Mesothelial cell of epicardium (in vitro differentiated cells): ENCODE results near the gene DUSP22. TPM values are rescaled to one million over a fixed set of nuclear protein-coding genes. Genes with fewer than 3 reads are reported as not detected.

Source experiments
- DNase-seq, 2 experiments: peaks; one replicate each; pipeline ENCODE4 v3.0.0; 2021; ENCODE audit warnings: low spot score in 2 of 2; ENCODE audit not compliant: unreplicated experiment in 2 of 2
- H3K27ac Mint-ChIP-seq: 2 replicates; pipeline ENCODE4 v1.8.0; 2021; ENCODE audit warnings: mixed read lengths
- H3K27me3 Mint-ChIP-seq: 2 replicates; pipeline ENCODE4 v1.8.0; 2021; ENCODE audit warnings: low read depth, mixed read lengths
- H3K36me3 Mint-ChIP-seq: 2 replicates; pipeline ENCODE4 v1.8.0; 2021; ENCODE audit warnings: mixed read lengths
- H3K4me1 Mint-ChIP-seq: 2 replicates; pipeline ENCODE4 v1.8.0; 2021; ENCODE audit warnings: mixed read lengths
- H3K4me3 Mint-ChIP-seq: 2 replicates; pipeline ENCODE4 v1.8.0; 2021; ENCODE audit warnings: mild to moderate bottlenecking, moderate library complexity, mixed read lengths
- H3K9me3 Mint-ChIP-seq: 2 replicates; pipeline ENCODE4 v1.8.0; 2021; ENCODE audit warnings: mixed read lengths
- total RNA-seq: library from RNA; stranded (reverse); gene quantifications from 3 replicates; pipeline ENCODE4 v1.2.1, GENCODE V29; 2021
- TF ChIP-seq, protein P1 (sequence below): fragments of 200-600 bp; sonication (generic); IDR thresholded peaks from one replicate; pipeline ENCODE4 v1.5.0; 2021; ENCODE audit warnings: antibody characterized with exemption; ENCODE audit not compliant: unreplicated experiment

Gene DUSP22
- total RNA-seq, 1 donor from 2014 or later, result 32.0 TPM

DNA sequence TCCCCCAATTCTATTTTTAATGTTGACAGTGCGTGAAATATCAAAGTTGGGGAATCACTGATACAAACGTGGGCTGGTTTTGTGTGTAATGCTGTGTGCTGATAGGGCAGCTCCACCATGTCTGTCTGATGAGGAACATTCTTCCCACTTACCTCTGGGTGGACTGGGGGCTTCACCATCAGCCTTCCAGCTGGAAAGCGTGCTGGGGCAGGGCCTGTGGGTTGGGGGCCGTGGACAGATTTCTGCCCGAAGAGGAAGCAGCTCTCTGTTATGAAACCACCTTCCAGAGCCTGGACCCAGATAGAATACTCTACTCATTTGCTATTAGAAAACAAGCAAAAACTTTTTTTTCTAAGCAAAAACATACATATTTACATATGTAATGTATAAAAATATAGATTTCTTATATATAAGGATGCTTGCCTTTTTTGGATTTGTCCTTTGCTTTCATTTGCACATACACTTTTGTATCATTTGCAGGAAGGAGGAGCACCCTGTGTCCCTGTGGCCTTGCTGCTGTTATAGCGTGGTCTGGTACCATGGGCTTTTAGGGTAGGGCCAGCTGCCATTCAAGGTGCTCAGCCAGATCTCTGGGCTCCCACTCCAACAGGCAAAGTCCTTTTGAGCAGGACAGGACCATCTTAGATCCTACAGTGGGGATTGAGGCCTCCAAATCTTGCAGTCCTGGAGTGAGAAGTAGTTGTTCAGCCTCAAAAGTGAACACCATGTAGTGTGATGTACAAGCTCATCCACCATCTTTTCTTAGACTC, 48.1 kb downstream of the DUSP22 start:
- TF ChIP-seq, protein P1, sequence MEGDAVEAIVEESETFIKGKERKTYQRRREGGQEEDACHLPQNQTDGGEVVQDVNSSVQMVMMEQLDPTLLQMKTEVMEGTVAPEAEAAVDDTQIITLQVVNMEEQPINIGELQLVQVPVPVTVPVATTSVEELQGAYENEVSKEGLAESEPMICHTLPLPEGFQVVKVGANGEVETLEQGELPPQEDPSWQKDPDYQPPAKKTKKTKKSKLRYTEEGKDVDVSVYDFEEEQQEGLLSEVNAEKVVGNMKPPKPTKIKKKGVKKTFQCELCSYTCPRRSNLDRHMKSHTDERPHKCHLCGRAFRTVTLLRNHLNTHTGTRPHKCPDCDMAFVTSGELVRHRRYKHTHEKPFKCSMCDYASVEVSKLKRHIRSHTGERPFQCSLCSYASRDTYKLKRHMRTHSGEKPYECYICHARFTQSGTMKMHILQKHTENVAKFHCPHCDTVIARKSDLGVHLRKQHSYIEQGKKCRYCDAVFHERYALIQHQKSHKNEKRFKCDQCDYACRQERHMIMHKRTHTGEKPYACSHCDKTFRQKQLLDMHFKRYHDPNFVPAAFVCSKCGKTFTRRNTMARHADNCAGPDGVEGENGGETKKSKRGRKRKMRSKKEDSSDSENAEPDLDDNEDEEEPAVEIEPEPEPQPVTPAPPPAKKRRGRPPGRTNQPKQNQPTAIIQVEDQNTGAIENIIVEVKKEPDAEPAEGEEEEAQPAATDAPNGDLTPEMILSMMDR, result no peak
- Mint-ChIP-seq H3K27me3 (no peaks in the 10 kb centered on the region), H3K4me1 (peaks cover 7% of the 10 kb centered on the region), H3K4me3 (no peak overlapping the region), H3K36me3 (peaks cover 13% of the 10 kb centered on the region), H3K27ac (no peak overlapping the region), H3K9me3 (peaks cover 18% of the 10 kb centered on the region)
- DNase-seq, result no peak

DNA sequence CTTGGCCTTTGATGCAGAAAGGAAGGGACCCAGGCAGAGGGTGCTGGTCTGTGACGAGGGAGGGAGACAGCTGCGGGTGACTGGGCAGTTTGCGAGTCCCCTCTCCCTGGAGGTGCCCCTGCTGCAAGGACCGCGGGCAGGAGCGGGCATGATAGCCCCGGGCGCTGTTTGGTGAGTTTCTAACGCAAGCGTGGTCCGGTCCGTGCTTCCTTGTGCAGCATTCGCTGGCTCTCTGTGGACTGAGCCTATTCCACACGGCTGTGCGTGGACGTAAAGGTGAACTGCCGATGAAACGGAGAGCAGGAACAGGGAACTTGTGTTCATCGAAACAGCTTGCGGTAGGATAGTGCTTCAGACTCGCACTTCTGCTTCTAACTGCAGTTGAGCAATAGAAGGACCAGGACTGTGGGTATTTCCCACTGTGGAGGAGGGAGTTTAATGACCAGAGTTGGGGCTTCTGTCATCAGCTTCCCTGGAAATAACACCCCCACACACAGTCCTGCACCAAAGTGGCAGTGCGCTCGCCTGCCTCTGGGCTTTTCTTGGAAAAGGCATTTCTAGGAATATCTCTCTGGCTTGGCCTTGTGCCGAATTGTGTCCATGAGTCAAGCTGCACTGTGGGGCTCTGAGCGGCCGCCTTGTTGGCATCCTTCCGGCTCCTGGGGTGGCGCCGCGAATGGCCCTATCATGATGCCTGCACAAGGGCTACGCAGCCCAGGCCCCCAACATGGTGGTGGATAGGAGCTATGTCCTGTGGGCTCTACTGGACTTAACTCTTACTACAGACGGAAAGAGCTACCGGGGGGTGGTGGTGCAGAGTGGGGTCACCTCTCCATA, 48.9 kb downstream of the DUSP22 start:
- no peak overlapping the region for H3K4me3 Mint-ChIP-seq
- H3K9me3 Mint-ChIP-seq, result peaks cover 22% of the 10 kb centered on the region
- TF ChIP-seq, protein P1, result no peak
- H3K27ac Mint-ChIP-seq, result no peak overlapping the region
- peaks cover 7% of the 10 kb centered on the region for H3K4me1 Mint-ChIP-seq
- no peaks in the 10 kb centered on the region for H3K27me3 Mint-ChIP-seq
- H3K36me3 Mint-ChIP-seq, result peaks cover 13% of the 10 kb centered on the region
- DNase-seq, result no peak

DNA sequence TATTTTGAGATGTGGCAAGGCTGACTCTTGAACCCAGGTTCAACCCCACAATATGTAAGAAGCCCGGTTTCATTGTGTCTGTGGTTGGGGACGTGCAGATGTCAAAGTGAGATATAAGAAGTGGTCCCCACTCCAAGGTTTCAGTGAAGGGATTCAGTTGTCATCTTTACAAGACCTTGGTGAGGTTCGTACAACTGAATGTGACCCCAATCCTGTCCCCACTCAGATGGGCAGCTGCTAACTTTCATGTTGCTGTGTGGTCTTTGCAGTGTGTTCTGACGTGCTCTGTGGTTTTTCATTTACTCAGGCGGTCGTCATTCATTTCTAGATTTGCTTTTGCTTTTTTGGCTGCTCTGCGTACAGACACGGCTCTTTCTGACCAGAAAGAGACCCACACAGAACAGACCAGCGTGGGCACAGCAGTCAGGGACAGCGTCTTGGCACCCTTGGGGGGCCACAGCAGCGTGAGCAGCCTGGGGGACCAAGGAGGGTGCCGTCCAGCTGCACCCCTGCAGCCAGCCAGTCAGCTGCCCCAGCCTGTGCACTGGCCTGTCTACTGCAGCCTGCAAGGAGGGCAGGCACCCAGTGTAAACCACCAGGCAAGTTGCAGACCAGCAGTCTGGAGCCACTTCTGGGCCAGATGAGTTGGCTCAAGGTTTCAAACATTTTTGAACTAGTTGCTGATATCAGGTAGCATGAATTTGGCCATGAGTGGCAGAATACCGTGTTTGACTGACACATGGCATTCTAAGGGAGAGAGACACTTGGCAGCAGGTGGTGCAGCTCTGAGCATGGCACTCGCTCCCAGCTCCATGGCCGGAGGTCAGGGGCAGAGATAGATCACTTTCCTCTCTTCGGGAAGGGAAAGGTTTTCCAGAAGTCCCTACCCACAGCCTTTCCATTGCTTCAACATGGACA, 49.9 kb downstream of the DUSP22 start:
- TF ChIP-seq, protein P1, result no peak
- peaks cover 13% of the 10 kb centered on the region for H3K36me3 Mint-ChIP-seq

DNA sequence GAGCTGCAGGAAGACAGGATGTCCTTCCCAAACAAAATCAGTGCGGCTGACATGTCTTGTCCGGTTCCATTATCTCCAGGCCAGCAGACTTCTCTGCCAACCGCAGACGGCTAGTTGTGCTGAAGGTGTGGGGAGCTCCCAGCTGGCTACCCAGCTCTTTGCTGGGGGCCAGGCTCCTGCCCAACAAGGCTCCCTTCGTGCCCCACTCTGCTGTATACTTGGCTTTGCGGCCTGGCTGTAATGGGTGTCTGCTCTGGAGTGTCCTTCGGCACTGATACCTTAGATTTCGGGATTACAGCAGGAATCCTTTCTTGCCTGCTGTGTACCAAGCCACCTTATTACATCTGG, 50.5 kb downstream of the DUSP22 start:
- H3K9me3 Mint-ChIP-seq, result peaks cover 24% of the 10 kb centered on the region
- no peak overlapping the region for H3K27ac Mint-ChIP-seq
- TF ChIP-seq, protein P1, result no peak
- peaks cover 13% of the 10 kb centered on the region for H3K36me3 Mint-ChIP-seq
- H3K4me3 Mint-ChIP-seq, result no peak overlapping the region
- H3K27me3 Mint-ChIP-seq, result no peaks in the 10 kb centered on the region
- no peak for DNase-seq
- H3K4me1 Mint-ChIP-seq, result peaks cover 7% of the 10 kb centered on the region

More for the DNA sequence above, 49.9 kb downstream of the DUSP22 start:
- Mint-ChIP-seq H3K27me3 (no peaks in the 10 kb centered on the region), H3K4me1 (peaks cover 7% of the 10 kb centered on the region), H3K9me3 (peaks cover 22% of the 10 kb centered on the region), H3K4me3 (no peak overlapping the region), H3K27ac (no peak overlapping the region)
- DNase-seq, result no peak

DNA sequence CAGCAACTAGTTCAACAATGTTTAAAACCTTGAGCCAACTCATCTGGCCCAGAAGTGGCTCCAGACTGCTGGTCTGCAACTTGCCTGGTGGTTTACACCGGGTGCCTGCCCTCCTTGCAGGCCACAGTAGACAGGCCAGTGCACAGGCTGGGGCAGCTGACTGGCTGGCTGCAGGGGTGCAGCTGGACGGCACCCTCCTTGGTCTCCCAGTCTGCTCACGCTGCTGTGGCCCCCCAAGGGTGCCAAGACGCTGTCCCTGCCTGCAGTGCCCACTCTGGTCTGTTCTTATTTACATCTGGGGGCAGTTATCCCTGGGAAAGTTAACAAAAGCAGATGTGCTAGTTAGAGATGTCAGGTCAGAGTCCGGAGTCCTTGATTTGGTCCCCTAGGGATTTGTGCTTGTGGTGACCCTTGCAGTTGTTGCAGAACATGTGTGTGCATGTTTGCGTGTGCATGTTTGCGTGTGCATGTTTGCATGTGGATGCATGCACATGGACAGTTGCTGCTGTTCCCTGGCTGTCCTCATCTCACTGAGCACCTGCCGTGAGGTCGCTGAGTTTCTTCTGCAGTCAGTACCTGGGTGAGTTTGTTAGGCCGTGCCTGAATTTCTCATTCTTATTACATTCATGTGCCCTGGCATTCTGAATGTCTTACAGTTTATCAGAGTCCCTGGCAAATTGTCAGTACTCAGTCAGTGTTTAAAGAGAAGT, 51.1 kb downstream of the DUSP22 start:
- no peaks in the 10 kb centered on the region for H3K27me3 Mint-ChIP-seq
- H3K27ac Mint-ChIP-seq, result no peak overlapping the region
- TF ChIP-seq, protein P1, result no peak
- H3K4me1 Mint-ChIP-seq, result peaks cover 4% of the 10 kb centered on the region
- no peak for DNase-seq
- peaks cover 20% of the 10 kb centered on the region for H3K9me3 Mint-ChIP-seq
- H3K4me3 Mint-ChIP-seq, result no peak overlapping the region
- peaks cover 13% of the 10 kb centered on the region for H3K36me3 Mint-ChIP-seq
